HG03139 (cell line): ENCODE data around the gene RPS6KA6.

ENCODE experiments used
- ATAC-seq: cut with Tn5 transposase; IDR thresholded peaks from one replicate; pipeline ENCODE4 v1.9.1; 2021; ENCODE audit not compliant: unreplicated experiment

Gene RPS6KA6

DNA sequence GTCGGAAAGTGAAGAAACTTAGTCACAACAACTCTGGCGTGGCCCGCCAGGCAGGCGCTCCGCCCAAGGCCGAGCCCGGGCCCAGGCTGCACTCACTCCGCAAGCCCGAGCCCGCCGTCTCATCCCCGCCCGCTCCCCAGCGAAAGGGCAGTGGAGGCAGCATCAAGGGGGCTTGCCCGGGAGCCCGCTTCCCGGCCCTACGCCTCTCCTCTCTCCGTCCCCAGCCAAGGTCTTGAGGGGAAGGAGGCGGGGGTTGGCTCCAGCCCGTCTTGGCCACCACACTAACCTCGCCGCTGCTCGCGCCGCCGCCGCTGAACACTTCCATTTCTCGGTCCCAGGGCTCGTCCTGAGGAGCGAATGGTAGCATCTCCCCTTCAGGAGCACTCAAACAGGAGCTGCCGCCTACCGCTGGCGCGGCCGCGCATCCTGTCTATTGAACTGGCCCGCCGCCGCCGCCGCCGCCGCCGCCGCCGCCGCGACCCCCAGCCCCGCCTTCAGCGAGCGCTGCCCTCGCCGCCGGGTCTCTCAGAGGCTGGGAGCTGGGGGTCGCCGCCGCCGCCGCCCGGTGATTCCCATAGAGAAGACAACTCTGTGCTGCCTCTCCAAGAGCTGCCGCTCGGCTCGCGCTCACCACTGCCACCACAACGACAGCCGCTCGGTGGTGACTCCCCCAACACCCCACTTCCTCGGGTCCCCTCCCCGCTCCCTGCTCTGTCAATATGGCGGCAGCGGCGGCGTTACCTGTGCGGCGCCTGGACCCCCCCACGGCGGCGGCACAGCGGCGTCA is at the start of gene RPS6KA6:
Gene RPS6KA6 (minus strand): TSS at position 667 of the 787 bp plus-strand sequence. CDS start 300 bp downstream, at position 367.
- peak; percentile 38 for ATAC-seq

DNA sequence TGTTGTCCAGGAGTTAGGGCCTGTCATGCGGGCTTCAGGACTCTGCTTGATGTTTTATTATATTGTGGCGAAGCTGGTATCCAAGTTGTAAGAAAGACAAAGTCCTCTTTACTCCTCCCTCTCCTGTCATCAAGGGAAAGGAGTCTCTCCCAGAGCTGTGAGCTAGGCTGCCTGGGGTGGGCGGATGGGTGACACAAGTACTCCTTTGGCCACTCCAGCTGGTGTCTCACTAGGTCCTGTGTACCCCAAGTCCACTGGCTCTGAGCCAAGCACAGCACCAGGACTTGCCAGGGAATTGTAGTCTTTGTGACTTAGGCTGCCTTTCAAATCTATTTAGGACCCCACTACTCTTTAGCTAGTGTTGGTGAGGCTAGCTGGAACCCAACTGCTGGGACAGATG is 36.7 kb upstream of the RPS6KA6 start:
- ATAC-seq = no peak

DNA sequence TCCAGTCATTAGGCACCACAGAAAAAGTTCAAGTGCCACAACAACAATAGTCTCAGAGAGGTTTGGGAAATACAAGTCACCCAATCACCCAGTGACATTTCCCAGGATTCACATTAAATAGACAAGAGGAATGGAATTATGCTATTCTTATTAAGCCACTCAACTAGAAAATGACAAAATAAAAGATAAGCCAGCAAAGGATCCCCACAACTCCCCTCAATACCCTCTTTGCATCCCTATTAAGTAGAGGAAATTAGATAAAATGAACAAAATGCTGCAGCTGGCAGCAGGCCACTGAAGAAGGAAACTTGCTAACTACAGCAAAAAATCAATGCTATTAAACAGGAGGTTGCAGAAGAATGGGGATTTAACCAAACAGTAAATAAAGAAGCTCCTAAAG is 35.3 kb upstream of the RPS6KA6 start:
- no peak for ATAC-seq

DNA sequence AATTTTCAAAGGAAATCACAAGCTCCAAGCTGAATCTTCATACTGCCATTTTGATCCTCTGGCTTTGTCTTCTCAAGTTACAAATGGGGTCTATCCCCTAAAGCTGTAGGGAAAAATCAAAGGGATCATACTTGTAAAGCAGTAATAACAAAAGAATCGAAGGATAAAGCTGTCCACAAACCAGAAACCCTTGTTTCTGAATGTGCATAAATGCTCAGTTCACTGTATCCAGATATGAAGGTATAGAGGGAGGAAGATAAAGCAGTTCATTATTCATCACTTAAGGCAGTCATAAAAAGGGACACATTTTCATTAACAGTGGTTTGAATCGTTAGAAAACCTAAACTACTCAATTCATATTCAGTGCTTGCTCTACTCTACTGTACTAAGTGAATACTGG is 33.2 kb upstream of the RPS6KA6 start:
- ATAC-seq = no peak

DNA sequence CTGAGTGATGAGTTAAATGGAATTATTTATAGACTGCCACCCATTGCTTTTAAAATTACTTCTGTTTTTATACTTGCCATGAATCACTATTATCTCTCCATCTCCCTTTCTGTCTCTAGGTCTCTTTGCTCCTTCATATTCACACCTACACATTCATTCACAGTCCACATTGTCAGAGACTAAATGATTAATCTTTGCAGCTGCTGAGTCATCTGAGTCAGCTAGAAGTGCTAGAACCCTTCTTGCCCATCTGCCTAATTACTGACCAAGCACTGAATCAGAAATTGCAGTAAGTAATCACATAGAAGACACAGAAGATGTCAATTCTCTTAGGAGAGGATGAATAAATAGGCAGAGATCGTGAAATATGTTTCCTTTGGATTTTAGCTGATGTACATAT is 31.6 kb upstream of the RPS6KA6 start:
- ATAC-seq = no peak

DNA sequence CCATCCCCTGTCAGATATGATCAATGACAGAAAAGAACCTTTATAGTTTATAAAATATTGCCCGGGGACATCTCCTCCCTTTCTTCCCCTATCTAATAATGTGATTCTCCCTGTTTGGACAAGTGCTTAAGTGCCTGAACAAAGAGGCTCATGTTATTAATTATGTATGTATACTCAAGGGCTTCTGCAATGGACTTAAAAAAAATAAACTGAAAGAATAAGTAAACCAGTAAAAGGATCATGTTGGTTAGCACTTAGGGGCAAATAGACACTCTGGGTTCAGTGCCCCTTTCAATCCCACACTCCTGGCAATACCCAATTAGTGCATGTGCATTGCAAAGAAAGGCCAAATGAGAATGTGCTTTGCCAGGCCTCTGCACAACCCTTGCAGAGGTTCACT is 30.7 kb upstream of the RPS6KA6 start:
- ATAC-seq = no peak

DNA sequence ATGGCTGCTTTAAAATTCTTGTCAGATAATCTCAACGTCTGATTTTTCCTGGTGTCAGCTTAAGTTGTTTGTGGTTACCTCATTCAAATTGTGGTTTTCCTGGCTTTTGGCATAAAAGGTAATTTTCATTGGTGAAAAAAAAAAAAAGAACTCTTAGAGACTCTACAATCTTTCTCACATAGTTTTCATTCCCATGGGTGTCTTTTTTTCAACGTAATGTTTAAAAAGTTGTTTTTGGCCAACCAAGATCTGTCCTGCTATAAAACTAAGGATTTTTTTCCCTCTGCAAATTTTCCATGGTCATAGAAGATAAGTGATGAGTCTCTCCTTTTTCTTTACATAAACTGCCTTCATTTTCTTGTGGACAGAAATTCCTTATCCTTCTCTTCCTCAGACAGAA is 28.9 kb upstream of the RPS6KA6 start:
- ATAC-seq = no peak

DNA sequence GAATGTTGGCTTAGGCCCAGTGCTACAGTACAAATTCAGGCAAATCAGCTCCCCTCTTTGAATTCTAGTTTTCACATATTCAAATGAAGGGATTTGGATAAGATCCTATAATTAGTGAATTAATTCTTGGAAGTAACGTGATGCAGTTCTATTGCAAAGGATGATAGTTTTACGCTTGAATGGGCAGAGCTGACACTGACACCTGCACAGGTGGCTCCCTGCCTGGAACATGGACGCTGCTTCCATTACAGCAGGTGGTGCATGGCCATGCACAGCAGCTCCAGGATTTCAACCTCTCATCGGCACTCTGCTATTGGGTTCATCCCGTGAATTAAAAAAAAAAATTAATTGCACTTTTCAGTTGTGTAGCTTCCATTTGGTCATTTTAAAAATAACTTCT is 28.4 kb upstream of the RPS6KA6 start:
- ATAC-seq = no peak

DNA sequence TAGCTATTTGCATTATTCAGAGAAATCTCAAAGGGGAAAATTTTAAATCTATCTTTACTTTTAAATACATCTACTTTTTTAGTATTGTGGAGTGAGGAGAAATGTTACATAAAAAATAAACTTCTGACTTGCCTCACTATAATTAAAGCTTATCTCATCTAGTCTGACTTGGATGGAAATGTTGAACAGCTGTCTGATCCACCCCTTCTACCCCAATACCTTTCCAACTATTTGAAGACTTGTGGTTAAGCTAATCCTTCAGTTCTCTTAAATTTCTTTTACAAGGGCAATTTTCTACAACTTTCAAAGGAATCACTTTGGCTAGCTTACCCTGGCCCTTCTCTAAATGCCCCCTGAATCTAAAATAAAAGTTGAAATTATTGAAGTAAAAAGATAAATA is 17.3 kb upstream of the RPS6KA6 start:
- no peak for ATAC-seq

DNA sequence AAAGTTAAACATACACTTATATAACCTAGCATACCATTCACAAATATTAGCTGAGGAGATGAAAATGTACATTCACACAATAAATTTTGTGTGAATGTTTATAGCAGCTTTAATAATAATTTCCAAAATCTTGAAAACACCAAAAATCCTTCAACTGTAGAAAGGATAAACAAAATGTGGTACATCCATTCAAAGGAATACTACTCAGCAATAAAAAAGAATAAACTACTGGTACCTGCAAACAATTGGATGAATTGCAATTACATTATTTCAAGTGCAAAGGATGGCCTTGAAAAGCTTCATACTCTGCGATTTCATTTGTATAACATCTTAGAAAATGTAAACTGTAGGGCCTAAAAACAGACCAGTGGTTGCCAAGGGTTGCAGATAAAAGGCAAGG is 11.7 kb upstream of the RPS6KA6 start:
- ATAC-seq = no peak

DNA sequence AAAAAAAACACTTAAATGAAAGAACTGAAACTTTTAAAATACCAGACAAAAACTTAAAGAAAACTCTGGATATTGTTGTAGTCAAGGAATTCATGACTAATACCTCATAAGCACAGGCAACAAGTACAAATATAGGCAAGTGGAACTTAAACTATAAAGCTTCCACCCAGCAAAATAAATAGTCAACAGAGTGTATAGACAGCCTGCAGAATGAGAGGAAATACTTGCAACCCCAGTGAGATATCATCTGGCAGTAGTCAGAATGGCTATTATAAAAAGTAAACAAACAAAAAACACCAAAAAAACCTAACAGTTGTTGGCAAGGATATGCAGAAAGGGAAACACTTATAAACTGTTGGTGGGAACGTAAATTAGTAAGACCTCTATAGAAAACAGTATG is 9.6 kb upstream of the RPS6KA6 start:
- ATAC-seq = no peak

DNA sequence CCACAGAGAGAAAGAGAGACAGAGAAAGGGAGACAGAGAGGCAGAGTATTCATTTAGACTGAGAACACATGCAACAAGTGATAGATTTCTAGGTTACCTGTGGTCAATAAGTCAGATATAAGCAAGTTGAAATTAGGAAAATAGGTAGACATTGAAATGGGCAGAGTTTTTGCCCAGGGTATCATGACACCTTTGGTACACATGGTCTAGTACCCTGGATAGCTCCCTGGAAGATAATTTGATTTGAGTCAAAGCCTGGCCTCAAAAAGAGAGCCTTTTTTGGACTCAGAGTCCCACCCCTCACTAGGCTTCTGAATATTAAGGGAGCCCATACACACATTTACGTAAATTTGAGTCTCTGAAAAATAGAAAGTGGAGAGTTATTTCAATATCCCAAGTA is 4.0 kb upstream of the RPS6KA6 start:
- ATAC-seq = no peak

DNA sequence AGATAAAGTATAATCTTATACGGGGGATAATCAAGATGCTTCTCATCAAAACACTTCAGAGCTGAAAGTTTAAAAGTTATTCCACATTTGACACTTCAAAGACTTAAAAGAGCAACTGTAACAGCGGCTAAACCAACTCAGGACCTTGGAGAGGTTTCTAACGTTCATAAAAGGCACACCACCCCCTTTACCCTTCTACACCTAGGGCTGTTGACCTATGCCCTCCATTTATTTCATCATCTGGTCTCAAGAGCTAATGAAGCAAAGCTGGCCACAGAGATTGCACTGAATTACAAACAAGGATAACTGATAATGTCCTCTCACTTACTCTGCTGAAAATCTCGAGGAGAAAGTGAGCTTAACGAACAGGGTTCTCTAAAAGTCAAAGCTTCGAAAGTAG is 1.1 kb upstream of the RPS6KA6 start:
- no peak for ATAC-seq

DNA sequence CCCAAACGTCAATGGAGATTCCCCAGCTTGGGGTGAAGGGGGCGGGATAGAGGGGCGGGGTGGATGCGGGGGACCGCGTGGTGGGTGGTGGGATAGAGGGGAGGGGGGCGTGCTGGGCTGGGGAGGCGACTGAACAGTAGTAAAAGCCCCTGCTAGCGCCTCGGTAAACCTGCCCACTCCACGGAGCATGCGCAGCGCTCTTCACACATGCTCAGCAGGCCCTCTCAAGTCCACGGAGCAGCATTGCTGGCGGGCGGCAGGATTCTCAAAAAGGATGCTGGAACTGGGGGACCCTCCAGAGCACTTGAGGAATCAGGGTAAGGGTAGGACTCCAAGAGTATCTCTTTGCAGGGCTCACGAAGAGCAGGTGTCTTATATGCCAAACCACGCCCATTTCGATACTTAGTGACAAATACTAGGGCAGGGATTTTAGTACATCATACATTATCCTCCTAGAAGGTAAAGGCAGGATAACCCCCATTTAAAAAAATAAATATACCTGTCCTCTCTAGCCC is 378 bp upstream of the RPS6KA6 start:
- ATAC-seq = peak; percentile 58

DNA sequence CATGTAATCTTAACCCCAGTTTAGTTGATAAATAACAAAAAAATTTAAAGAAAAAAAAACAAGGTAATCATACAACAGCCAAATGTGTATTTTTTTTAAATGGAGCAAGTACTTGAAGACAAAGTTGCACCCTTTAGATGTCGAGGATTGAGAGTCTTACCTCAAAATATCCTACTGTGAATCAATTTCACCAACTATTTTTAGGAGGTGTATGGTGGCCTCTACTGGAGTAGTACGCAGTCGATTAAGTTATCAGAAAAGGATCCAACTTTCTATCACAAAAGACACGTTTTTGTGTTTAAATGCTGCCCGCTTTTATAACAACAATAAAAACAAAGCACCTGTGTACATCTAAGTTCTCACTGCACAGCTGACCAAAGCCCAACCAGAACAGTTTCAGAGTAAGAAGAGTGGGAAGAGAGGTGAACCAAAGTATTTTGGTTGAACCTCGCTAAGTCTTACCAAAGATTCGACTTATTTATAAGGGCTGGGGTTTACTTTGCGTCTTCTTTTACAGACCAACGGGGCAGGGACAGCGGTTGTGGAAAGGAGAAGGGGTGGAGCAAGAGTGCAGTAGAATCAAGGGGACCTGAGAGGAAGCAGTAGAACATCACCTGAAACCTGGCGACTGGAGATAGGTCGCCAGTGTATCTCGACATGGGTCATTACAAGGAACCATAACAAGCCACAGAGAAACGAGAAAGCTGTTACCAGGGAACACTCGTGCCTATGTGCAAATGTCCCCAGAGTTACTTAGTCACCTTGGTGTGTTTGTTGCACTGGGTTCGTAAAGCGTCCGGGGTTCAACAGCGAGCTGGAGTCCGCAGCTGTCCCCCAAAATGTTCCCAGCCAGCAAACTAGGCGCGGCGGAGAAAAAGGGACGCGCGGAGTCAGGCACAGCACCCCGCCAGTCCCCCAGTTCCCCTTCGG is 1.1 kb downstream of the RPS6KA6 start:
- peak; percentile 22 for ATAC-seq

DNA sequence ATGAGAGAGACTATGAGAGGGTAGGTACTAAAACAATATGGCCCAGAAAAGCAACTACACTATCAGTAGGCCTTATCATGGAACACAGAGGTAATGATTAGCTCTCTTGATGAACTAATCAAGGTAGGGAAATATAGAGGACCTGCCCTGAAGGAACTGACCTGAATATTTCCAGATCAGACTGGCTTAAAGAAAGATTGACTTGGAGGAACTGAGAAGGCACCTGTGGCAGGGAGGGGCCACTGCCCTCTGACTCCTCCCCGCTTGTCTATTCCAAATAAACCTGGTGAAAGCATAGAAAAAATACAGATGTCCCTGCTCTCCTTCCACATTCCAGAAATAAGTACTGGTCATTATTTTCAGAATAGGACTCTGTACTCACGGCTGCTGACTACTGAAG is 5.5 kb downstream of the RPS6KA6 start:
- ATAC-seq = no peak

DNA sequence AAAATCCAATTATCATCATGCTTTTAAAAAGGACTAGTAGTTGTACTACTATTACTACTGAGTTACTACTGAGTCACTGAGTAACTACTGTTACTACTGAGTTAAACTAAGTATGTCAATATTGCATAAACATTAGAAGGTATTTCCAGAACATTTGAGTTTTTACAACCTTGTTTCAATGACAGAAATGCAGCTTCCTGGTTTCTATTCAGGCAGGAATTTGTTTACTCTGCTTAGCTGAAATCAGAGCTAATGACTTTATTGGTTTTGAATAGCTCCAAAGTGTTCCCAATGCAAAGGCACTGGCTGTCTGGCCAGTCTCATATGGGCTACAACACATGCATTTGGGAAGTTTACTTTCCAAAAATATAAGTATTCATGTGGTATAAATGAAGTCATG is 12.0 kb downstream of the RPS6KA6 start:
- ATAC-seq = no peak

DNA sequence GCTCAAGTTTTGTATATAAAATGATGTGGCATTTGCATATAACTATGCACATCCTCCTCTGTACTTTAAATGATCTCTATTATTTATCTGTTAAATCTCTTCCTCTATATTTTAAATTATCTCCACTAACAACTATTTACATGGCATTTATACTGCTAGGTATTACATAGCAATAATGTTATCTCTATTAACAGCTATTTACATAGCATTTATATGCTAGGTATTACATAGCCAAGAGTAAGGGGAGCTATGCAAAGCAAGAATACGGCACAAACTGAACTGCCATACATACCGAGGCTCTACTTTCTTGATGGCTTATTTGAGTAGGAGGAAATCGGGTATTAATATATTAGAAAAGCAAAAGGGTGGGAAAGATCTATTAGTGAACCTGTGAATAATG is 12.7 kb downstream of the RPS6KA6 start:
- ATAC-seq = no peak

DNA sequence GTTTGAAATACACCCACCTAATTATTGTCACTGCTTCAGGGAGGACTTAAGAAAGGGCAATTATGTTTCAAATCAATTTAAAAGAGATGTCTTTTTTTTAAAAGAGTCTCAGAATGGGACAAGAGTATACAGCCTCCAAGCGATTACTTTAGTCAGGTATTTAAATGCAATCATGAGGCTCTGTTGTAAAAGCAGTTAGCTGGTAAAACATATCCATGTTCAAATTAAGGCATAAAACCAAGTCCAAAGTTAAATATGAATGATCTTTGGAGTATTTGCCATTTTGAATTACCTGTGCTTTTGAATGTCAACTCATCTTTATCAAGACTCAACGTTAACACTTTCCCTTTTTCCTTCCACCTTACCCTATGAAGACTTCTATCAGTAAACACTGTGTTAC is 13.7 kb downstream of the RPS6KA6 start:
- no peak for ATAC-seq

DNA sequence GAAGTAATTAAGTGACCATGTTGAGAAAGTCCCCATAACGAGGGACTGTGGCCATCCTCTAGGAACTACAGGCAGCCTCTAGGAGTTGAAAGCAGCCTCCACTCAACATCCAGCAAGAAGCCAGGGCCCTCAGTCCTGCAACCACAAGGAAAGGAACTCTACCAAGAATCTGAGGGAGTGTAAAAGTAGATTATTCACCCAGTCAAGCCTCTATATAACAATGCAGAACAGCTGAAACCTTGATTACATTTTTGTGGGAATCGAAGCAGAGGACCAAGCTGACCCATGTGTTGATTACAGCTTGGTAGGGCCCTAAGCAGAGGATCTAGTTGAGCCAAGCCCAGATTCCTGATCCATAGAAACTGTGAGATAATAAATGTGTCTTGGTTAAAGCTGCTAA is 17.1 kb downstream of the RPS6KA6 start:
- ATAC-seq = no peak

DNA sequence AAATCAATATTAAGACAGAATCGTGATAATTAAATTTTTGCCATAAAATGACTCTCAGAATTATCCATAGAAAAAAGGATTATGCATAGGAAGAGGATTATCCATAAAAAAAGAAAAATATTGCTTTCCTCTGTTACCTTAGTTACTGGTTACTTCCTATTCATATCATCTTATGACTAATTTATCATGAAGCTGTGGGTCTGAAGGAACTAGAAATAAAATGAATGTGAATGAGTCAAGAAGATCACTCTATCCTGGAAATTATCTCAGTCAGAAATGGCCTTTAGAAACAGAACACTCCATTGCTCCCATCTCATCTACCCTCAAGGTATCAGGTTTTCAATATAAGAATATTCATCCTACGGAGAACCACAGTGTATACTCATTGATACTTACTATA is 19.4 kb downstream of the RPS6KA6 start:
- ATAC-seq = no peak

DNA sequence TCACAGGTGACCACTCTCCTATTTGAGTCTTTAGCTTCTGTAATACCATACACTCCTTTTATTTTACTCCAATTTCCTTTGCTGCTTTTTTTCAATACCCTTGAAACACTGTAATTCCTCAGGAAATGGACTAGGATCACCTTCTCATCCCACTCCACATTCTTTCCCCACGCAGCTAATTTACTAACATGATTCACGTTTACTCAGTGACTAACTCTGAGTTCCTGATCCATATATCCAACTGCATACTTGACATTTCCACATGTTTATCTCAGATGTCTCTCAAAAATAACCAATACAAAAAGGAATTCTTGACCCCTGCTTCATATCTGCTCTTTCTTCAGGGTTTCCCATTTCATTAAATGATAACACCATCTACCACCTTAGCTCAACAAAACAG is 19.9 kb downstream of the RPS6KA6 start:
- no peak for ATAC-seq
